CD4-positive, alpha-beta T cell (primary cell): ENCODE measurements around the gene TBPL2. TPM values are rescaled to one million over a fixed set of nuclear protein-coding genes. Genes with fewer than 3 reads are reported as not detected.

Experiments used
- ATAC-seq: fragments of 200-7000 bp; cut with Tn5 transposase; one replicate; pipeline ENCODE4 v1.10.0; 2022; ENCODE audit warnings: mild to moderate bottlenecking; ENCODE audit not compliant: poor library complexity
- CTCF ChIA-PET: fragments of 350-600 bp; sonication (Branson Sonifier 250); formaldehyde crosslinking; loops from one replicate; lab custom pipeline; 2021; ENCODE audit warnings: antibody characterized with exemption, inconsistent platforms; lab: Charles Lee
- POLR2A ChIA-PET: fragments of 350-600 bp; sonication (Branson Sonifier 250); formaldehyde crosslinking; loops from one replicate; lab custom pipeline; 2021; ENCODE audit warnings: antibody characterized with exemption, inconsistent platforms; lab: Charles Lee
- DNase-seq, 14 experiments: peaks; one replicate each; pipeline ENCODE4 v3.0.0-alpha.2; 2013 to 2020; ENCODE audit warnings: mixed read lengths in 2 of 14
- H3K27ac ChIP-seq, 2 donors: one replicate each; pipeline versions ENCODE4 v1.5.1 to v1.7.0; 2013; ENCODE audit warnings: low read length in 2 of 2, low read depth in 1 of 2, mild to moderate bottlenecking in 1 of 2
- H3K27me3 ChIP-seq, 2 experiments: 1 replicate in 1 of 2; 2 replicates in 1 of 2; pipeline versions ENCODE4 v1.6.1 to v1.7.0; 2013; ENCODE audit warnings: low read length in 2 of 2, control low read depth in 1 of 2, mild to moderate bottlenecking in 1 of 2, moderate library complexity in 1 of 2; ENCODE audit not compliant: insufficient read depth in 2 of 2, control insufficient read depth in 1 of 2
- H3K36me3 ChIP-seq: one replicate; pipeline ENCODE4 v1.6.1; 2013; ENCODE audit warnings: low read length, control low read depth; ENCODE audit not compliant: insufficient read depth
- H3K4me1 ChIP-seq: one replicate; pipeline ENCODE4 v1.6.1; 2013; ENCODE audit warnings: low read length, control low read depth; ENCODE audit not compliant: insufficient read depth
- H3K4me3 ChIP-seq: one replicate; pipeline ENCODE4 v1.5.1; 2013; ENCODE audit warnings: mild to moderate bottlenecking, low read length, moderate library complexity
- H3K9me3 ChIP-seq, 2 experiments: 1 replicate in 1 of 2; 2 replicates in 1 of 2; pipeline versions ENCODE4 v1.6.1 to v1.7.0; 2013; ENCODE audit warnings: low read length in 2 of 2, mild to moderate bottlenecking in 2 of 2, control low read depth in 1 of 2, moderate library complexity in 1 of 2; ENCODE audit not compliant: control insufficient read depth in 1 of 2, insufficient read depth in 1 of 2
- H3K27ac Mint-ChIP-seq: one replicate; pipeline ENCODE4 v1.8.0; 2020; ENCODE audit warnings: mixed read lengths
- H3K27me3 Mint-ChIP-seq: one replicate; pipeline ENCODE4 v1.8.0; 2021; ENCODE audit warnings: mixed read lengths
- H3K36me3 Mint-ChIP-seq: one replicate; pipeline ENCODE4 v1.8.0; 2021; ENCODE audit warnings: low read depth, mixed read lengths
- H3K4me1 Mint-ChIP-seq: one replicate; pipeline ENCODE4 v1.8.0; 2021; ENCODE audit warnings: low read depth, mixed read lengths
- H3K4me3 Mint-ChIP-seq: one replicate; pipeline ENCODE4 v1.8.0; 2020; ENCODE audit warnings: mild to moderate bottlenecking, mixed read lengths
- H3K9me3 Mint-ChIP-seq: one replicate; pipeline ENCODE4 v1.8.0; 2020; ENCODE audit warnings: mixed read lengths
- CTCF ChIP-seq: fragments of 200-600 bp; IDR thresholded peaks from one replicate; pipeline ENCODE4 v1.8.0; 2022; ENCODE audit warnings: antibody characterized with exemption, mild to moderate bottlenecking
- intact Hi-C, 2 experiments: fragments of 100-400 bp; cut with DNase I in 1 of 2; cut with micrococcal nuclease in 1 of 2; formaldehyde crosslinking; loops; one replicate each; pipeline versions ENCODE4 v1.15.1 to v1.9.0; 2023 to 2025; cut with DNase I, micrococcal nuclease
- polyA plus RNA-seq, 2 donors: library from polyadenylated mRNA; unstranded; fragments of 120-200 nt; gene quantifications; one replicate each; pipeline ENCODE4 v1.2.1, GENCODE V29; 2013
- total RNA-seq, 174 experiments: library from RNA in 2 of 174; stranded (reverse) in 2 of 174; gene quantifications; one replicate each; pipeline ENCODE4 v1.2.3 and lab custom pipeline; 2021 to 2026

The TBPL2 gene
- total RNA-seq = not detected
- polyA plus RNA-seq (2013, experiment 1 of 2) = not detected
- polyA plus RNA-seq (2013, experiment 2 of 2) = not detected
- total RNA-seq (lab: John Stamatoyannopoulos, UW) = 0 to 0.11 (median 0) reads per million in 172 experiments

- intact Hi-C loops = loop anchor here in 1 of 2 experiments (10.0 kb wide), 1 partner anchor 214 kb away; no protein-coding TSS in a partner anchor
- DNase-seq = peak in 1 of 14 experiments; percentile 15
- no peak within 1 kb of the TSS for H3K4me3 ChIP-seq
- H3K27ac ChIP-seq = no peak within 1 kb of the TSS
- CTCF ChIA-PET = no interaction called here
- no peak for ATAC-seq
- no peaks in the 10 kb centered on the region for H3K27me3 Mint-ChIP-seq
- no peak within 1 kb of the TSS for H3K27ac Mint-ChIP-seq
- no peaks in the 10 kb centered on the region for H3K36me3 ChIP-seq
- H3K9me3 ChIP-seq = peaks cover 0 to 9% of the 10 kb centered on the region in 2 experiments
- no peak within 1 kb of the TSS for H3K4me3 Mint-ChIP-seq
- TF ChIP-seq CTCF = no peak
- H3K9me3 Mint-ChIP-seq = no peaks in the 10 kb centered on the region
- peaks cover 6% of the 10 kb centered on the region for H3K4me1 Mint-ChIP-seq
- POLR2A ChIA-PET = no interaction called here
- H3K36me3 Mint-ChIP-seq = no peaks in the 10 kb centered on the region
- H3K4me1 ChIP-seq = peaks cover 3% of the 10 kb centered on the region
- peaks cover 0 to 2% of the 10 kb centered on the region in 2 experiments for H3K27me3 ChIP-seq
Observed at GRCh38 chr14:55440385-55440784, at the start of gene TBPL2. TBPL2 (minus strand) TSS chr14:55440616; CDS start chr14:55440449, 167 bp downstream.

GRCh38 chr14:55488204-55488603 is 47.8 kb upstream of the TBPL2 start:
- TF ChIP-seq CTCF = no peak
- ChIA-PET POLR2A (no interaction called here), CTCF (no interaction called here)
- no peak overlapping the region for H3K27ac Mint-ChIP-seq
- DNase-seq = no peak
- Histone ChIP-seq H3K4me3 (no peak overlapping the region), H3K27ac (no peak overlapping the region), H3K27me3 (no peaks in the 10 kb centered on the region), H3K36me3 (no peaks in the 10 kb centered on the region), H3K4me1 (no peaks in the 10 kb centered on the region), H3K9me3 (no peaks in the 10 kb centered on the region)
- no peak overlapping the region for H3K4me3 Mint-ChIP-seq
- intact Hi-C loops = no loop called here
- H3K27me3 Mint-ChIP-seq = peaks cover 3% of the 10 kb centered on the region
- H3K36me3 Mint-ChIP-seq = no peaks in the 10 kb centered on the region
- H3K4me1 Mint-ChIP-seq = no peaks in the 10 kb centered on the region
- no peaks in the 10 kb centered on the region for H3K9me3 Mint-ChIP-seq
- no peak for ATAC-seq

DNA sequence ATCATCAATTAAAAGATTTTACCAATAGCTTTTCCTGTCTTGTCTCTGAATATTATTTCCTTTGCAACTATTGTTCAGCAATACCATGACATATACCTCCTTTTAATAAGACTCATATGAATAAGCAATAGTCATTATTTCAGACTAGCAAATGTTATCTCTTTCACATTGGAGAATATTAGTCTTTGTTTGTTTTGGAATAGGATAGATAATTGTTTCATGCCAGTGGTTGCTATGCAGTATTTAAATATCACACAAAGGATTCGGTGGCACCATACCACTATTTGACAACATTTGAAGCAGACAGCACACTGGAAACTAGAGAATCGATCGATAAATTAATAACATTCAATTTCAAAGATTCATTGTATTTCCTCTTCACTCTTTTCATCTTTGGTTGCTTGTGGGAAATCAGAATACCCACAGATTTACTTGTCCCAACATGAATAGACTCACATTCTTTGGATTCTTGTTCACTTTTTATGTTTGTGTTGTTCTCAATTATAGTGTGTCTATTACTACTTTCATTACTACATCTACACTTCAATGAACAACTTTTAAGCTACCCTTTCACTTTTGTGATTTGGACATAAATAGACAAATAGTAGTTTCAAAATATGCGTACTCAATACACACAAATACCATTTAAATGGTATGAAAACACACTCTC is 42.7 kb upstream of the TBPL2 start:
- Mint-ChIP-seq H3K4me3 (no peak overlapping the region), H3K36me3 (no peaks in the 10 kb centered on the region), H3K9me3 (no peaks in the 10 kb centered on the region), H3K27me3 (peaks cover 3% of the 10 kb centered on the region), H3K27ac (no peak overlapping the region), H3K4me1 (no peaks in the 10 kb centered on the region)
- H3K4me1 ChIP-seq = no peaks in the 10 kb centered on the region
- no peaks in the 10 kb centered on the region for H3K36me3 ChIP-seq
- intact Hi-C loops = no loop called here
- H3K9me3 ChIP-seq = no peaks in the 10 kb centered on the region
- ATAC-seq (no peak), DNase-seq (no peak)
- ChIA-PET POLR2A (no interaction called here), CTCF (no interaction called here)
- no peak overlapping the region for H3K4me3 ChIP-seq
- no peak overlapping the region for H3K27ac ChIP-seq
- no peaks in the 10 kb centered on the region for H3K27me3 ChIP-seq
- no peak for TF ChIP-seq CTCF
